Osteocyte (in vitro differentiated cells): ENCODE measurements around the gene GASK1B. TPM values are rescaled to one million over a fixed set of nuclear protein-coding genes. Genes with fewer than 3 reads are reported as not detected.

Source experiments
- DNase-seq: peaks from one replicate; pipeline ENCODE4 v3.0.0; 2021; ENCODE audit warnings: mixed read lengths; ENCODE audit not compliant: unreplicated experiment; ENCODE audit errors: extremely low spot score
- H3K27ac Mint-ChIP-seq: one replicate; pipeline ENCODE4 v1.8.0; 2021; ENCODE audit warnings: mild to moderate bottlenecking, mixed read lengths; ENCODE audit not compliant: unreplicated experiment
- H3K27me3 Mint-ChIP-seq: one replicate; pipeline ENCODE4 v1.8.0; 2021; ENCODE audit warnings: mixed read lengths; ENCODE audit not compliant: unreplicated experiment
- H3K36me3 Mint-ChIP-seq: one replicate; pipeline ENCODE4 v1.8.0; 2021; ENCODE audit warnings: mixed read lengths; ENCODE audit not compliant: unreplicated experiment
- H3K4me1 Mint-ChIP-seq: one replicate; pipeline ENCODE4 v1.8.0; 2021; ENCODE audit warnings: mixed read lengths; ENCODE audit not compliant: unreplicated experiment
- H3K4me3 Mint-ChIP-seq: one replicate; pipeline ENCODE4 v1.8.0; 2021; ENCODE audit warnings: mild to moderate bottlenecking, moderate library complexity, mixed read lengths; ENCODE audit not compliant: unreplicated experiment
- H3K9me3 Mint-ChIP-seq: one replicate; pipeline ENCODE4 v1.8.0; 2021; ENCODE audit warnings: mixed read lengths; ENCODE audit not compliant: unreplicated experiment
- total RNA-seq: library from RNA; stranded (reverse); gene quantifications from 2 replicates; pipeline ENCODE4 v1.2.1, GENCODE V29; 2021
- TF ChIP-seq, protein P1 (sequence below): fragments of 200-600 bp; sonication (generic); IDR thresholded peaks from 2 replicates; pipeline ENCODE4 v1.5.0; 2021; ENCODE audit warnings: antibody characterized with exemption, mild to moderate bottlenecking, moderate library complexity

Gene GASK1B
- total RNA-seq, 1 donor from 2014 or later, result 11.7 TPM

DNA sequence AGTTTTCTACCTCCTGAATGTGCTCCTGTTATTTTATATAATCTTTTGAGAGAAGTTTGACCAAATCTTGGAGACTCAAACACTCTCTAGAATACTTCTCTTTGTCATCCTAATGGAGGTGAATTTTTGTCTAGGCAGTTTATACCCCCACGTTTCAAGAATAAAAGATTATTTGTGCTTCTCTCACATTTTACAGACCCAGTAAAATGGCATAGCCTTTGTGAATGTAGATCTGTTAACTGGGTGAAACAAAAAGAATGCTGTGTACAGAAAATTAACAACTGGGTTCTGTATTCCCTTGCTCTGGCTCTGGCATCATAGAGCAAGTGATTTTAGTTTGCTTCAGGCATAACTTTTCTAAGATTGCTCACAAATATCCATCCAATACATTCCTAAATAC, 26.1 kb downstream of the GASK1B start:
- TF ChIP-seq, protein P1, sequence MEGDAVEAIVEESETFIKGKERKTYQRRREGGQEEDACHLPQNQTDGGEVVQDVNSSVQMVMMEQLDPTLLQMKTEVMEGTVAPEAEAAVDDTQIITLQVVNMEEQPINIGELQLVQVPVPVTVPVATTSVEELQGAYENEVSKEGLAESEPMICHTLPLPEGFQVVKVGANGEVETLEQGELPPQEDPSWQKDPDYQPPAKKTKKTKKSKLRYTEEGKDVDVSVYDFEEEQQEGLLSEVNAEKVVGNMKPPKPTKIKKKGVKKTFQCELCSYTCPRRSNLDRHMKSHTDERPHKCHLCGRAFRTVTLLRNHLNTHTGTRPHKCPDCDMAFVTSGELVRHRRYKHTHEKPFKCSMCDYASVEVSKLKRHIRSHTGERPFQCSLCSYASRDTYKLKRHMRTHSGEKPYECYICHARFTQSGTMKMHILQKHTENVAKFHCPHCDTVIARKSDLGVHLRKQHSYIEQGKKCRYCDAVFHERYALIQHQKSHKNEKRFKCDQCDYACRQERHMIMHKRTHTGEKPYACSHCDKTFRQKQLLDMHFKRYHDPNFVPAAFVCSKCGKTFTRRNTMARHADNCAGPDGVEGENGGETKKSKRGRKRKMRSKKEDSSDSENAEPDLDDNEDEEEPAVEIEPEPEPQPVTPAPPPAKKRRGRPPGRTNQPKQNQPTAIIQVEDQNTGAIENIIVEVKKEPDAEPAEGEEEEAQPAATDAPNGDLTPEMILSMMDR, result no peak
- Mint-ChIP-seq H3K27ac (no peak overlapping the region), H3K4me1 (no peaks in the 10 kb centered on the region)

GRCh38 chr4:158139086-158139485, 33.7 kb downstream of the GASK1B start:
- Mint-ChIP-seq H3K36me3 (no peaks in the 10 kb centered on the region), H3K27me3 (no peaks in the 10 kb centered on the region), H3K9me3 (no peaks in the 10 kb centered on the region), H3K4me3 (no peak overlapping the region), H3K27ac (no peak overlapping the region), H3K4me1 (no peaks in the 10 kb centered on the region)
- no peak for DNase-seq
- TF ChIP-seq, protein P1, result no peak

More for the DNA sequence above, 26.1 kb downstream of the GASK1B start:
- no peak overlapping the region for H3K4me3 Mint-ChIP-seq
- no peak for DNase-seq
- H3K36me3 Mint-ChIP-seq, result no peaks in the 10 kb centered on the region
- no peaks in the 10 kb centered on the region for H3K9me3 Mint-ChIP-seq
- H3K27me3 Mint-ChIP-seq, result no peaks in the 10 kb centered on the region

- Mint-ChIP-seq H3K4me1 (no peaks in the 10 kb centered on the region), H3K9me3 (no peaks in the 10 kb centered on the region), H3K4me3 (no peak overlapping the region), H3K27ac (no peak overlapping the region), H3K27me3 (no peaks in the 10 kb centered on the region), H3K36me3 (no peaks in the 10 kb centered on the region)
- TF ChIP-seq, protein P1, result no peak
- DNase-seq, result no peak
These were observed 38.6 kb downstream of the GASK1B start for GRCh38 chr4:158134222-158134621.

DNA sequence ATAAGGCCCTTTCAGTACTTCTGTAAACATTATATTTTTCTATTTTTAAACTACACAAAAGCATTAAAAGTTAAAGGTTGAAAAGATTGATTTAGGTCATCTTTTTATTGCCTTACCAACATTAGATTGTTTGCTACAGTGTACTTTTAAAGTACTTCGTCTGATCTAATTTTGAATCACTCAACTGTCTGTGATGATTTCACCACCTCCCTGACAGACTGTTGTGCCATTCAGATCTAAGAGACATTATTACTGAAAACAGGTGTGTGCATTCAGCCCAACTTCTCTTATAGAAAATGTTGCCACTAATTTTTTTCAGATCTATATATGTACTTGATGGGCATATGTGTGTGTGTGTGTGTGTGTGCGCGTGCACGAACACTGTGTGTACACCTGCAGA, 39.3 kb downstream of the GASK1B start:
- DNase-seq, result no peak
- TF ChIP-seq, protein P1, result no peak
- no peak overlapping the region for H3K4me3 Mint-ChIP-seq
- no peaks in the 10 kb centered on the region for H3K9me3 Mint-ChIP-seq
- no peaks in the 10 kb centered on the region for H3K4me1 Mint-ChIP-seq
- no peaks in the 10 kb centered on the region for H3K36me3 Mint-ChIP-seq
- H3K27me3 Mint-ChIP-seq, result no peaks in the 10 kb centered on the region
- H3K27ac Mint-ChIP-seq, result no peak overlapping the region

DNA sequence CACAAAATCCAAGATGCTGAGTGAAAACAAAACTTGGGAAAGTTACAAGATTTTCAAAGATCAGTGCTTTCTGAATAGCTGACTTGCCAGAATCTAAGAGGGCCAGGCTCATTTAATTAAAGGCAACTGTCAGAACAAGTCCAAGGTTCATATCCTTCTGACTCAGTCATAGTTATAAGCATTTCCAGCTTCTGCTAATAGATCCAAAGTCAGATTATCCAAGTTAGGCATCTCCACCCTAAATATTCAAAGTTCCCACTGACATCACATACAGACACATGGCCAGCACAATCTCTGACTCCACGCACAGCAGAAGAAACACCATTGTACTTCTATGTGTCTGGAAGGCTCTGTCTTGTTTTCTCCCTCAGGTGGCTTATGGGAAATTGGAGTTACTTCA, 41.8 kb downstream of the GASK1B start:
- Mint-ChIP-seq H3K36me3 (no peaks in the 10 kb centered on the region), H3K27ac (no peak overlapping the region), H3K4me3 (no peak overlapping the region), H3K27me3 (no peaks in the 10 kb centered on the region), H3K4me1 (no peaks in the 10 kb centered on the region), H3K9me3 (no peaks in the 10 kb centered on the region)
- TF ChIP-seq, protein P1, result no peak
- no peak for DNase-seq
